Eye (tissue), 1 donor: ENCODE data around the gene SIGMAR1.
"Not testable (repeated sequence)": the region's sequence is repeated elsewhere in the genome, so short reads cannot be mapped to it uniquely, and the experiment has no call there.

Experiments
- DNase-seq: peaks from one replicate; pipeline ENCODE4 v3.0.0-alpha.2; 2015

Gene SIGMAR1

GRCh38 chr9:34654323-34655051 is 16.9 kb upstream of the SIGMAR1 start:
- peak; percentile 82 for DNase-seq

GRCh38 chr9:34653151-34654072 is 15.8 kb upstream of the SIGMAR1 start:
- DNase-seq = peak; percentile 83

GRCh38 chr9:34652602-34653000 is 15.0 kb upstream of the SIGMAR1 start:
- DNase-seq = no peak

- peak; percentile 73 for DNase-seq
These were observed 14.5 kb upstream of the SIGMAR1 start, which contains the start of gene IL11RA for GRCh38 chr9:34651876-34652601. Gene IL11RA, plus strand, starts transcription at chr9:34652185. Its CDS starts 3,033 bp downstream, at chr9:34655218.

- DNase-seq = no peak
These were observed 13.7 kb upstream of the SIGMAR1 start for GRCh38 chr9:34651321-34651720.

GRCh38 chr9:34650816-34651215 is 13.2 kb upstream of the SIGMAR1 start:
- no peak for DNase-seq

GRCh38 chr9:34648673-34649072 is 11.1 kb upstream of the SIGMAR1 start:
- no peak for DNase-seq

GRCh38 chr9:34647651-34648050 is 10.1 kb upstream of the SIGMAR1 start:
- no peak for DNase-seq

GRCh38 chr9:34647084-34647403 is 9.5 kb upstream of the SIGMAR1 start:
- no peak for DNase-seq

GRCh38 chr9:34646211-34647083 is 8.9 kb upstream of the SIGMAR1 start, which contains the start of gene GALT:
Gene GALT, plus strand, starts transcription at chr9:34646675. Its CDS starts 30 bp downstream, at chr9:34646705.
- DNase-seq = peak; percentile 97

- DNase-seq = no peak
These were observed 7.3 kb upstream of the SIGMAR1 start for GRCh38 chr9:34644766-34645314.

- no peak for DNase-seq
These were observed 5.1 kb upstream of the SIGMAR1 start for GRCh38 chr9:34642679-34643078.

GRCh38 chr9:34639322-34639721 is 1.7 kb upstream of the SIGMAR1 start:
- not testable (repeated sequence) for DNase-seq

GRCh38 chr9:34638138-34638445 is 505 bp upstream of the SIGMAR1 start:
- no peak for DNase-seq

- no peak for DNase-seq
These were observed 714 bp downstream of the SIGMAR1 start for GRCh38 chr9:34636791-34637355.

- no peak for DNase-seq
These were observed 2.0 kb downstream of the SIGMAR1 start for GRCh38 chr9:34635556-34635955.

GRCh38 chr9:34634551-34635248 is 2.9 kb downstream of the SIGMAR1 start:
- DNase-seq = no peak

- peak; percentile 83 for DNase-seq
These were observed 3.6 kb downstream of the SIGMAR1 start for GRCh38 chr9:34633851-34634550.

- DNase-seq = no peak
These were observed 4.4 kb downstream of the SIGMAR1 start for GRCh38 chr9:34633166-34633565.

- no peak for DNase-seq
These were observed 7.0 kb downstream of the SIGMAR1 start for GRCh38 chr9:34630402-34631154.
